Gastrocnemius medialis (tissue), 4 donors: ENCODE measurements around the gene CNKSR3.

Experiments used
- CTCF ChIP-seq, 5 experiments: fragments of 450-650 bp in 3 of 5; fragments of 200-600 bp in 2 of 5; sonication (generic) in 2 of 5; IDR thresholded peaks in 4 of 5; conservative IDR thresholded peaks in 1 of 5; 1 replicate in 4 of 5; 2 replicates in 1 of 5; pipeline ENCODE4 v1.5.1; 2016 to 2019; ENCODE audit warnings: antibody characterized with exemption in 5 of 5, mild to moderate bottlenecking in 3 of 5, moderate library complexity in 3 of 5
- POLR2A ChIP-seq, 2 donors: fragments of 450-650 bp; IDR thresholded peaks; one replicate each; pipeline ENCODE4 v1.6.1; 2017; ENCODE audit warnings: antibody characterized with exemption in 2 of 2, mild to moderate bottlenecking in 2 of 2, moderate library complexity in 2 of 2

GRCh38 chr6:154529957-154530356, 19.5 kb upstream of the CNKSR3 start:
- TF ChIP-seq POLR2A (IDR thresholded peaks at IDR 0.05) = no peak
- no peak for TF ChIP-seq CTCF (IDR thresholded peaks at IDR 0.05 in 4 of 5, conservative IDR thresholded peaks at IDR 0.05 in 1 of 5)
